ENCODE measurements around the gene CDH18.

CDH18 gene

DNA sequence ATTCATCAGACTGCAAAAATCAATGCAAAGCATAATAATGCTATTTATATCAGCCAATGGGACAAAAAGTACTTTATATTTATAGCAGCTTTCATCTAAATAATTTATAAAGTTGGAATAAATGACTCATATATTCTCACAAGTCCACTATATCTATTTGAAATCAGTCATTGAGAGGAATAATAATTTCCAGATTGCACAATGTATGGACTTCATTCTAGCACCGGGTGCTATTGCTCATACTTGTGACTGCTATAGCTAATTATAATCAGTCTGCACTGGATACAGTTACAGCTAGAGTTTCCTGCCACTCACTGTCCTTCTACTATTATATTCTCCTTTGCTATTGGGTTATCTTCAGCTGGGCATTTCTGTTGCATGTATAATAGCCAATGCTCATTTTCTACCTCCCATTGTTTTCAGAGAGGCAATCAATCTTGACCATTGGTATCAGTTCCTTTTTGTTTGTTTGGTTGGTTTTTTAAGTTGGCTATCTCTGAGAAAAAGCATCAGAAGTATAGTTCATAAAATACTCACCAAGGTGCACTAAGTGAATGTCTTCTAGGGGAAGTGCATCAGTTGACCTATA, 1.9 kb downstream of the CDH18 start:
- no peak overlapping the region for H3K27ac ChIP-seq (replicated peaks)
- H3K4me3 ChIP-seq (replicated peaks; ENCODE audit: insufficient read depth, low read length), result no peak overlapping the region
- TF ChIP-seq SPI1 (IDR thresholded peaks at IDR 0.05; ENCODE audit: borderline replicate concordance, low read depth) (no peak), CTCF (IDR thresholded peaks at IDR 0.05; ENCODE audit: insufficient read depth, low read length) (no peak), REST (IDR thresholded peaks at IDR 0.05; ENCODE audit: insufficient replicate concordance, low read depth) (no peak), GABPA (IDR thresholded peaks at IDR 0.05; ENCODE audit: low read depth) (no peak), POLR2AphosphoS5 (IDR thresholded peaks at IDR 0.05; ENCODE audit: low read depth) (no peak)
- no peak for DNase-seq (ENCODE audit: low read depth in 1 of 2, low spot score in 1 of 2)
- no peaks in the 10 kb centered on the region for H3K27me3 ChIP-seq (ENCODE audit: insufficient read depth, poor library complexity, severe bottlenecking)

DNA sequence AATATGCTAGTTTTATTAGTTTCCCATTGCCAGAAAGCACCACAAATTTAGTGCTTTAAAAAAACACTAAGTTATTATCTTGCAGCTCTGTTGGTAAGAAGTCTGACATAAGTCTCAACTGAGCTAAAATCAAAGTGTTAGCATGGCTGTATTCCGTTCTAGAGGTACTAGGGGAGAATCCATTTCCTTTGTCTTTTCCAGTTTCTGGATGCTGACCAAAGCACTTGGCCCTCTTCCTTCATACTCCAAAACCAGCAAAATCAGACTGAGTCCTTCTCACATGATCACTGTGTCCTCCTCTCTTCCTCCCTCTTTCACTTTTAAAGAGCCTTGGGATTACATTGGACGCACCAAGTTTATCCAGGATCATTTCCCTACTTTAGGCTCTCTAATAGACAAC, 9.5 kb downstream of the CDH18 start:
- DNase-seq (ENCODE audit: low read depth in 1 of 2, low spot score in 1 of 2), result no peak
- TF ChIP-seq POLR2AphosphoS5 (IDR thresholded peaks at IDR 0.05; ENCODE audit: low read depth), result no peak
- H3K27ac ChIP-seq (replicated peaks), result no peak overlapping the region
- H3K4me3 ChIP-seq (replicated peaks; ENCODE audit: insufficient read depth, low read length), result no peak overlapping the region
- no peaks in the 10 kb centered on the region for H3K27me3 ChIP-seq (ENCODE audit: insufficient read depth, poor library complexity, severe bottlenecking)

GRCh38 chr5:19977099-19977498, 10.9 kb downstream of the CDH18 start:
- H3K4me3 ChIP-seq (replicated peaks; ENCODE audit: insufficient read depth, low read length), result no peak overlapping the region
- TF ChIP-seq GABPA (IDR thresholded peaks at IDR 0.05; ENCODE audit: low read depth), result no peak
- TF ChIP-seq POLR2AphosphoS5 (IDR thresholded peaks at IDR 0.05; ENCODE audit: low read depth), result no peak
- H3K27me3 ChIP-seq (ENCODE audit: insufficient read depth, poor library complexity, severe bottlenecking), result no peaks in the 10 kb centered on the region
- DNase-seq (ENCODE audit: low read depth in 1 of 2, low spot score in 1 of 2), result no peak
- H3K27ac ChIP-seq (replicated peaks), result no peak overlapping the region

DNA sequence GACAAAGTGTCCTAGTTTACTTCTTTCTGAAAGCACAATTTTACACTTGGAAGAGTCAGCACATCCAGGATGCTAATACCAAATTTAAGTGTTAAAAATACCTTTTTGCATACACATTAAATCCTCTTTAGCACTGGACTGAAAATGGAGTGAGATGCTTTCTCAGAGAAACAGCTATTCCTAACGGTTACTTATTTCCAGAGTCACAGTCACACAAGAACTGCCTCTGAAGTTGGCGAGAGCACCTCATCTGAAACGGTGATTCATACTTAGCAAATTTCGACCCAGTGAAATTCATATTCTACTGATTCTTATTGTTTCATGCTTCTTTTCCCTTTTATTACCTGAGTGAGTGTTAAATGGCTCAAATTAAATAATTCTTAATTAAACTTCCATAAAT, 12.2 kb downstream of the CDH18 start:
- H3K4me3 ChIP-seq (replicated peaks; ENCODE audit: insufficient read depth, low read length), result no peak overlapping the region
- TF ChIP-seq SPI1 (IDR thresholded peaks at IDR 0.05; ENCODE audit: borderline replicate concordance, low read depth) (no peak), GABPA (IDR thresholded peaks at IDR 0.05; ENCODE audit: low read depth) (no peak), POLR2AphosphoS5 (IDR thresholded peaks at IDR 0.05; ENCODE audit: low read depth) (no peak), REST (IDR thresholded peaks at IDR 0.05; ENCODE audit: insufficient replicate concordance, low read depth) (no peak), CTCF (IDR thresholded peaks at IDR 0.05; ENCODE audit: insufficient read depth, low read length) (no peak)
- no peak for DNase-seq (ENCODE audit: low read depth in 1 of 2, low spot score in 1 of 2)
- no peak overlapping the region for H3K27ac ChIP-seq (replicated peaks)
- H3K27me3 ChIP-seq (ENCODE audit: insufficient read depth, poor library complexity, severe bottlenecking), result no peaks in the 10 kb centered on the region

DNA sequence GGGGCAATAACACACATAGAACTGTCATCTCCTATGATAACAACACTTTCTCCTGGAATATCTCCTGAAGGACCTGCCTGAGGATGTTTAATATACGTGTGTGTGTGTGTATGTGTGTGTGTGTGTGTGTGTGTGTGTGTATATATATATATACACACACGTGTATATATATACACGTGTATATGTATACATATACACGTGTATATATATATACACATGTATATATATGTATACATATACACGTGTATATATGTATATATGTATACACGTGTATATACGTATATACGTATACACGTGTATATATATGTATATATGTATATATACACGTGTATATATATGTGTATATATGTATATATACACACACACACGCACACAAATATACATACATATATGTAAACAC, 27.5 kb downstream of the CDH18 start:
- Histone ChIP-seq H3K27ac (replicated peaks) (no peak overlapping the region), H3K27me3 (ENCODE audit: insufficient read depth, poor library complexity, severe bottlenecking) (no peaks in the 10 kb centered on the region), H3K4me3 (replicated peaks; ENCODE audit: insufficient read depth, low read length) (no peak overlapping the region)
- DNase-seq (ENCODE audit: low read depth in 1 of 2, low spot score in 1 of 2), result no peak
- TF ChIP-seq SPI1 (IDR thresholded peaks at IDR 0.05; ENCODE audit: borderline replicate concordance, low read depth) (no peak), POLR2AphosphoS5 (IDR thresholded peaks at IDR 0.05; ENCODE audit: low read depth) (no peak), REST (IDR thresholded peaks at IDR 0.05; ENCODE audit: insufficient replicate concordance, low read depth) (no peak), CTCF (IDR thresholded peaks at IDR 0.05; ENCODE audit: insufficient read depth, low read length) (no peak), GABPA (IDR thresholded peaks at IDR 0.05; ENCODE audit: low read depth) (no peak)

All from HL-60 (cell line).